ENCODE results near the gene TBC1D19. TPM values are rescaled to one million over a fixed set of nuclear protein-coding genes. Genes with fewer than 3 reads are reported as not detected.

TBC1D19 gene
- total and polyA plus RNA-seq, 9 of the 15 experiments (the other 6 are each of a cell fraction or from before 2014, with no cell fraction given): 0.73 to 5.6 (median 3.7) TPM

- no peak for TF ChIP-seq ZNF318 (IDR thresholded peaks at IDR 0.05; ENCODE audit: borderline replicate concordance in 1 of 2, low read depth in 1 of 2)
- TF ChIP-seq ZNF311 (CRISPR knock-in tag; IDR thresholded peaks at IDR 0.05): no peak
- TF ChIP-seq CXXC5 (CRISPR knock-in tag; IDR thresholded peaks at IDR 0.05): peak; percentile 28; the same call in 1 of the 2 replicates
- TF ChIP-seq E2F1 (CRISPR knock-in tag; IDR thresholded peaks at IDR 0.05): no peak
- TF ChIP-seq TAF9B (IDR thresholded peaks at IDR 0.05; ENCODE audit: partially characterized antibody): no peak
- no peak for TF ChIP-seq KAT7 (CRISPR knock-in tag; IDR thresholded peaks at IDR 0.05; ENCODE audit: borderline replicate concordance)
- TF ChIP-seq HDGF (IDR thresholded peaks at IDR 0.05): no peak
- no peak for TF ChIP-seq MEF2A (IDR thresholded peaks at IDR 0.05; ENCODE audit: control insufficient read depth, low read depth, low read length)
- no peak for TF ChIP-seq CREBBP (IDR thresholded peaks at IDR 0.05; ENCODE audit: low read depth, low read length)
- TF ChIP-seq MBD2 (IDR thresholded peaks at IDR 0.05; ENCODE audit: borderline replicate concordance, low read depth): no peak
- TF ChIP-seq BMI1 (IDR thresholded peaks at IDR 0.05; ENCODE audit: low read length): no peak
- no peak for TF ChIP-seq HNRNPUL1 (IDR thresholded peaks at IDR 0.05; ENCODE audit: low read length)
- TF ChIP-seq FOXJ3 (CRISPR knock-in tag; IDR thresholded peaks at IDR 0.05): no peak
Measured at GRCh38 chr4:26692014-26692726, 108.3 kb downstream of the TBC1D19 start (continued).
